ENCODE measurements around the gene GHDC.

Gene GHDC

DNA sequence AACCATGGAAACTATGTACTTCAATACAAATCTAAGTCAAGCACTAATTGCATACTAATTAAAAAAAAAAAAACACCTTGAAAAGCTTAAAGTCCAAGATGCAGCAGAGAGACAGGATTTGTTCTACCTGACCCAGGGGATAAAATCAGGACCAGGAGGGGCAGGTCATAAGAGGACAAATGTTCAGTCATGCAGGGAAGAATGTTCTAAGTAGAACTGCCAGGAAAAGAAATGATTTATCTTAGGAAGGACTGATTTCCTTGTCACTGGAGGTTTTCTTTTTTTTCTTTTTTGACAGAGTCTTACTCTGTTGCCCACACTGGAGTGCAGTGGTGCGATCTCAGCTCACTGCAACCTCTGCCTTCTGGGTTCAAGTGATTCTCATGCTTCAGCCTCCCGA lies 9.1 kb upstream of the GHDC start:
- ChIA-PET POLR2A (no interaction called here), CTCF (no interaction called here)
- DNase-seq (ENCODE audit: extremely low spot score), result no peak
- TF ChIP-seq ARNT (IDR thresholded peaks at IDR 0.05) (no peak), FOXM1 (IDR thresholded peaks at IDR 0.05; ENCODE audit: borderline replicate concordance) (no peak), FOXA1 (IDR thresholded peaks at IDR 0.05) (no peak), SP1 (IDR thresholded peaks at IDR 0.05) (no peak), BHLHE40 (IDR thresholded peaks at IDR 0.05; ENCODE audit: borderline replicate concordance) (no peak), LEF1 (IDR thresholded peaks at IDR 0.05; ENCODE audit: borderline replicate concordance) (no peak), FOXK2 (IDR thresholded peaks at IDR 0.05) (no peak), HDGF (IDR thresholded peaks at IDR 0.05; ENCODE audit: borderline replicate concordance) (no peak)
- TF ChIP-seq, protein P1, sequence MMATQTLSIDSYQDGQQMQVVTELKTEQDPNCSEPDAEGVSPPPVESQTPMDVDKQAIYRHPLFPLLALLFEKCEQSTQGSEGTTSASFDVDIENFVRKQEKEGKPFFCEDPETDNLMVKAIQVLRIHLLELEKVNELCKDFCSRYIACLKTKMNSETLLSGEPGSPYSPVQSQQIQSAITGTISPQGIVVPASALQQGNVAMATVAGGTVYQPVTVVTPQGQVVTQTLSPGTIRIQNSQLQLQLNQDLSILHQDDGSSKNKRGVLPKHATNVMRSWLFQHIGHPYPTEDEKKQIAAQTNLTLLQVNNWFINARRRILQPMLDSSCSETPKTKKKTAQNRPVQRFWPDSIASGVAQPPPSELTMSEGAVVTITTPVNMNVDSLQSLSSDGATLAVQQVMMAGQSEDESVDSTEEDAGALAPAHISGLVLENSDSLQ (IDR thresholded peaks at IDR 0.05), result no peak

DNA sequence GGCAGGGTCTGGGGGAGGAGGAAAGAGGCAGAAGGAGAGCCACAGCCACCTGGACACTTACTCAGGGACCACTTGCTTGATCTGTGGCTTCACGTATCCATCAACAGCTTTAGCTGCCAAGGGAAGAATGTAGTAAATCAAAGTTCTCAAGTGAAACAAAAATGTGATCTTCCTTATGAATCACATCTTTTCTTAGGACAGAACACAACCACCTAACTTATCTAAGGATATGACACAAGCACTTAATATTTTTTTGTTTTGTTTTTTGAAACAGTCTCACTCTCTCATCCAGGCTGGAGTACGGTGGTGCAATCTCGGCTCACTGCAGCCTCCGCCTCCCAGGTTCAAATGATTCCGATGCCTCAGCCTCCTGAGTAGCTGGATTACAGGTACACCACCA lies 8.4 kb upstream of the GHDC start:
- POLR2A ChIA-PET, result no interaction called here
- no peak for DNase-seq (ENCODE audit: extremely low spot score)
- TF ChIP-seq ARNT (IDR thresholded peaks at IDR 0.05) (no peak), SUZ12 (IDR thresholded peaks at IDR 0.05) (no peak), FOXA1 (IDR thresholded peaks at IDR 0.05) (no peak), CTBP1 (IDR thresholded peaks at IDR 0.05; ENCODE audit: borderline replicate concordance) (no peak), BHLHE40 (IDR thresholded peaks at IDR 0.05; ENCODE audit: borderline replicate concordance) (no peak), FOXK2 (IDR thresholded peaks at IDR 0.05) (no peak), LEF1 (IDR thresholded peaks at IDR 0.05; ENCODE audit: borderline replicate concordance) (no peak), HDGF (IDR thresholded peaks at IDR 0.05; ENCODE audit: borderline replicate concordance) (no peak), L3MBTL2 (conservative IDR thresholded peaks at IDR 0.05) (no peak), SP1 (IDR thresholded peaks at IDR 0.05) (no peak), NFRKB (IDR thresholded peaks at IDR 0.05) (no peak), ELF4 (IDR thresholded peaks at IDR 0.05) (no peak)
- TF ChIP-seq, protein P1 (IDR thresholded peaks at IDR 0.05), result no peak
- CTCF ChIA-PET, result no interaction called here

DNA sequence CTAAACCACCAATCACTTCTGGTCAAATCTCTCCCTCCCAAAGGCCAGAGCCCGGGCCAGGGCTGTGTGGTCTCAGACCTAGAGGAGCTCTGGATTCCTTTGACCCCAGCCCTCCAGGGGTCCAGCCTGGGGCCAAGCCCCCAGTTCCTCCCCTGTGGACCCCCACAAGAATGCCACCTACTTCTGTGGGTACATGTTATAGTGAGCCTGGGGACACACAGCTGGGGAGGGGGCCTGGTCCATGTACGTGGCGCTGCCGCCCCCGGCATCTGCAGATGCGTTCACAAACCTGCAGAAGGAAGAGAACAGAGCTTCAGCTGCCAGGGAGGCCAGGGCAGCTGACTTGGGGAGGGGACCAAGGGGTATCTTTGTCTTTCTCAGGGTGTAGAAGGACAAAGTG lies 7.9 kb upstream of the GHDC start:
- DNase-seq (ENCODE audit: extremely low spot score), result no peak
- no peak for TF ChIP-seq ARNT (IDR thresholded peaks at IDR 0.05)
- no peak for TF ChIP-seq HDGF (IDR thresholded peaks at IDR 0.05; ENCODE audit: borderline replicate concordance)
- TF ChIP-seq, protein P1 (IDR thresholded peaks at IDR 0.05), result no peak
- no peak for TF ChIP-seq BHLHE40 (IDR thresholded peaks at IDR 0.05; ENCODE audit: borderline replicate concordance)
- no peak for TF ChIP-seq CTBP1 (IDR thresholded peaks at IDR 0.05; ENCODE audit: borderline replicate concordance)
- no peak for TF ChIP-seq SP1 (IDR thresholded peaks at IDR 0.05)
- TF ChIP-seq ELF4 (IDR thresholded peaks at IDR 0.05), result no peak
- ChIA-PET POLR2A (no interaction called here), CTCF (interaction anchor here (0.6 kb wide), 1 partner anchor 20 kb away, joined by 3 read pairs; no protein-coding TSS in a partner anchor)

DNA sequence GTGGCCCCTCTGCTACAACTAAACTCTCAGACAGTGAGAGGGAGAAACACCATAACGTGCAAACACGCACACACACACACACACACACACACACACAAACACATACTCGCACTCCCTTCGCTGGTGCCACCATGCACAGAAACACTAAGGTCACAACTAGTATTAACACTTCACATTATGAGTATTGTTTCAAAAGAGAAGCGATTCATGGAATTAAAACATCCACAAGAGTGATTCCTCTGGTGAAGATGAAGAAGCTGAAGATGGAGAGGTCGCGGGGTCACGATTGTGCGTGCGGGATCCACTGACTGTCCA lies 7.1 kb upstream of the GHDC start:
- DNase-seq (ENCODE audit: extremely low spot score), result no peak
- POLR2A ChIA-PET, result no interaction called here
- TF ChIP-seq ARNT (IDR thresholded peaks at IDR 0.05) (no peak), SUZ12 (IDR thresholded peaks at IDR 0.05) (no peak), FOXA1 (IDR thresholded peaks at IDR 0.05) (no peak), FOXM1 (IDR thresholded peaks at IDR 0.05; ENCODE audit: borderline replicate concordance) (no peak), L3MBTL2 (conservative IDR thresholded peaks at IDR 0.05) (no peak), HDGF (IDR thresholded peaks at IDR 0.05; ENCODE audit: borderline replicate concordance) (no peak), FOXK2 (IDR thresholded peaks at IDR 0.05) (no peak), TARDBP (IDR thresholded peaks at IDR 0.05) (no peak), LEF1 (IDR thresholded peaks at IDR 0.05; ENCODE audit: borderline replicate concordance) (no peak), SP1 (IDR thresholded peaks at IDR 0.05) (no peak), BHLHE40 (IDR thresholded peaks at IDR 0.05; ENCODE audit: borderline replicate concordance) (no peak), ELF4 (IDR thresholded peaks at IDR 0.05) (no peak), NFRKB (IDR thresholded peaks at IDR 0.05) (no peak), CTBP1 (IDR thresholded peaks at IDR 0.05; ENCODE audit: borderline replicate concordance) (no peak), ZNF384 (IDR thresholded peaks at IDR 0.05) (no peak)
- TF ChIP-seq, protein P1 (IDR thresholded peaks at IDR 0.05), result no peak
- CTCF ChIA-PET, result interaction anchor here (0.6 kb wide), 1 partner anchor 21 kb away, joined by 3 read pairs; no protein-coding TSS in a partner anchor

DNA sequence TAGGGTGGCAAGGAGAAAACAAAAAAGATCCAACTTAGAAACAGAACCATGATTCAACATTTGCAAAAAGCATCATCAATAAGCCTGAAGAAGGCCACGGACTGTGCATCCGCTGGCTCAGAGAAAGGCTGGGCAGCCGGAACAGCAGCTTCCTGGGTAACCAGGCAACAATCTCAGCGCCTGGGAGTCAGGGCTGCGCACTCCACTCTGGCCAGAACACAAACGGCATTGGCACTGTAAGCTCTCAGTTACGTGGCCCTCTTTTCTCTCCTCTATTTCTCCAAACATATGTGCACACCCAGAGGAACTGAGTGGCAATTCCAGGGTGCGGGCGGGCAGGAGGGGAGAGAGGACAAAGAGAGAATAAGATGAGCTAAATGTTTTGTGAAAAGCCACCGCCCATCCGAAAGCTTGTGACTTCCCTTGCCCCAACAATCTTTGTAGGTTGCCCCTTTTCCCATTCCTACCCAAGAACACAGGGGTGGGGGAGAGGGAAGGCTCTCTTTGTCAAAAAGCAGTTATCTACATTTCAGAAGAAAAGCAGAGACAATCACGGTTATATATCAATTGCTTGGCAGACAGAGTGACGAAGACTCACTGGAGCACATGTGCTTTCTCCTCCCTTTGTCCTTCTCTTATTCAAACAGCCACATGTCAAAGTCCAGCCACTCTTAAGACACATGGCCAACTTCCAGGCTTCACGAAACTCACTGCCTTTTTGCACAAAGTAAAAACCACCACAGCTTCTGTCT lies 6.6 kb upstream of the GHDC start:
- POLR2A ChIA-PET, result interaction anchor here (0.6 to 1.0 kb wide), 2 partner anchors 9 to 13 kb away, joined by 3 to 4 read pairs; no protein-coding TSS in a partner anchor
- DNase-seq (ENCODE audit: extremely low spot score), result no peak
- CTCF ChIA-PET, result no interaction called here

More for the DNA sequence above, 6.6 kb upstream of the GHDC start:
- TF ChIP-seq FOXA1 (IDR thresholded peaks at IDR 0.05) (no peak), LEF1 (IDR thresholded peaks at IDR 0.05; ENCODE audit: borderline replicate concordance) (no peak), ARNT (IDR thresholded peaks at IDR 0.05) (no peak), SP1 (IDR thresholded peaks at IDR 0.05) (no peak)

All from HEK293T (cell line).